GF-D8 (cell line): Measurements from ENCODE around the gene FTO.

Experiments
- DNase-seq: peaks from one replicate; lab custom pipeline; 2025; lab: John Stamatoyannopoulos, UW

Gene FTO

GRCh38 chr16:54160252-54160860, 456.4 kb downstream of the FTO start:
- DNase-seq: no peak

- no peak for DNase-seq
Observed at GRCh38 chr16:54160939-54161897, 457.3 kb downstream of the FTO start.

- no peak for DNase-seq
Observed at GRCh38 chr16:54163197-54163843, 459.4 kb downstream of the FTO start.

- DNase-seq: no peak
Observed at GRCh38 chr16:54164789-54165173, 460.8 kb downstream of the FTO start.

- DNase-seq: no peak
Observed at GRCh38 chr16:54165174-54165911, 461.4 kb downstream of the FTO start.

GRCh38 chr16:54165912-54166865, 462.2 kb downstream of the FTO start:
- DNase-seq: no peak

- no peak for DNase-seq
Observed at GRCh38 chr16:54169112-54169511, 465.2 kb downstream of the FTO start.

GRCh38 chr16:54171626-54172537, 467.9 kb downstream of the FTO start:
- DNase-seq: no peak

GRCh38 chr16:54173490-54173889, 469.5 kb downstream of the FTO start:
- DNase-seq: no peak

- DNase-seq: no peak
Observed at GRCh38 chr16:54174201-54174600, 470.2 kb downstream of the FTO start.

GRCh38 chr16:54174750-54175149, 470.8 kb downstream of the FTO start:
- no peak for DNase-seq

GRCh38 chr16:54175169-54175551, 471.2 kb downstream of the FTO start:
- no peak for DNase-seq

GRCh38 chr16:54175552-54176375, 471.8 kb downstream of the FTO start:
- DNase-seq: no peak

- DNase-seq: no peak
Observed at GRCh38 chr16:54176376-54176901, 472.5 kb downstream of the FTO start.

- no peak for DNase-seq
Observed at GRCh38 chr16:54177052-54177861, 473.3 kb downstream of the FTO start.

- no peak for DNase-seq
Observed at GRCh38 chr16:54177862-54178477, 474.0 kb downstream of the FTO start.

GRCh38 chr16:54178478-54178976, 474.6 kb downstream of the FTO start:
- no peak for DNase-seq
